OCI-M2 (cell line): ENCODE results near the gene MYRF.

ENCODE experiments used
- DNase-seq: peaks from one replicate; lab custom pipeline; 2025; ENCODE audit not compliant: unreplicated experiment; lab: John Stamatoyannopoulos, UW

MYRF gene

GRCh38 chr11:61752117-61752924 is at the start of gene MYRF:
MYRF (plus strand) TSS chr11:61752636; CDS start chr11:61752745, 109 bp downstream.
- DNase-seq: no peak

GRCh38 chr11:61702701-61703312 is 49.6 kb upstream of the MYRF start:
- no peak for DNase-seq

DNA sequence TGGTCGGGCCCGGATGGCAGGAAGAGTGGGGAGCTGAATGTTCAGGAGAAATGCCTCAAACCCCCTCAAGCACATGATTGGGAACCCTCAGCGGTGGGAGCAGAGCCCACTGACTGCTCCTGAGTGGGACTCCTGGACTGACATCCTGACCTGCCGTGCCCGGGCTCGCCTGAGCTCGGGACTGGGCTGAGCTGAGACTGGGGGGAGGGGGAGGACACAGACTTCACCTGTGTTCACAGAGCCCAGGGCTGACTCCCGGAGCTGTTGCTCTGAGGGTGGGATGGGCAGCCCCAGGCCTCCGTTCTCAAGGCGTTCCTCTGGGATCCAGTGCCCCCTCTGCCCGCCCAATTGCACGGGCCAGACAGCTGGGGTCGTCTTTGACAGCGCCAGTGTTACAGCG is 47.6 kb upstream of the MYRF start:
- no peak for DNase-seq

DNA sequence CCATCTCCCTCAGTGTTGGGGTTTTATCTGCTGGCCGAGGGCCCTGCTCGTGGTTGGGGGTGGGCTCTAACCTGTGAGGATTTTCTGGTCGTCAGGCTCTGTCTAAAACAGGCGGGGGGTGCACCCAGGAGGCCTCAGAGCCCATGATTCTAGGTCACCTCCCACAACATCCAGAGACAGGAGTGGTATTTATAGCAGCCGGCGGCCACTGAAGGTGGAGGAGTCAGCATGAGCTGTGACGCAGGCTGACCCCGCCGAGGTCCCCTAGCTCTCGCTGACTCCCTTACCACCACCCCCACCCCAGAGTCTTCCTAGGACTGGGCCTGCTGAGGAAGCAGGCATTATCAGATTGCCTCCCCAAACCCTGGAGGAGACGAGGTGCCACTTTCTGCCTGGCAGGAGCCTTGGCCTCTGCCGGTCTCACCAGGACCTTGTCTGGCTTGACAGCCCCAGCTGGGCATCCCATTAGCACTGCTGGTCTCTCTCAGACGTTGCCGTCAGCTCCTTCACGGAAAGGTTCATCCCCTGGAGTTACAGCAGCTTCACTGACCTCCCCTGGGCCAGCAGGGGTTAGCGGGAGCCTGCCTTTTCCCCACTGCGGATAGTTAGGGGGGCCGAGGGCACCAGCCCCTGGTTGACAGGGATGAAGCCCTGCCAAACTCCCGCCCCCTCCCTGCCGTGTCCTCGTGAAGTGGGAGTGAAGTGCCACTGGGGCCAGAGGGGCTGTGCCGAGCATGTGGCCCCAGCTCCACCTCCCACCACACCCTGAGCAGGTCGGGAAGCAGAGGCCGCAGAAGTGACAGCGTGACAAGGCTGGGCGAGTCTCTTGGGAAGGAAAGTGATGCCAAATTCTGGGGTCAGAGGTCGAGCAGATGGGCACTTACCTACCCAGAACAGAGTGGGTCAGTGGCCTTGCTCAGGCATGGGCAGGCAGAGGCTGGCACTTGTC is 45.7 kb upstream of the MYRF start:
- DNase-seq: no peak

GRCh38 chr11:61707574-61707973 is 44.9 kb upstream of the MYRF start:
- no peak for DNase-seq

- DNase-seq: no peak
Observed at GRCh38 chr11:61709110-61709509, 43.3 kb upstream of the MYRF start.

GRCh38 chr11:61709572-61709971 is 42.9 kb upstream of the MYRF start:
- no peak for DNase-seq

DNA sequence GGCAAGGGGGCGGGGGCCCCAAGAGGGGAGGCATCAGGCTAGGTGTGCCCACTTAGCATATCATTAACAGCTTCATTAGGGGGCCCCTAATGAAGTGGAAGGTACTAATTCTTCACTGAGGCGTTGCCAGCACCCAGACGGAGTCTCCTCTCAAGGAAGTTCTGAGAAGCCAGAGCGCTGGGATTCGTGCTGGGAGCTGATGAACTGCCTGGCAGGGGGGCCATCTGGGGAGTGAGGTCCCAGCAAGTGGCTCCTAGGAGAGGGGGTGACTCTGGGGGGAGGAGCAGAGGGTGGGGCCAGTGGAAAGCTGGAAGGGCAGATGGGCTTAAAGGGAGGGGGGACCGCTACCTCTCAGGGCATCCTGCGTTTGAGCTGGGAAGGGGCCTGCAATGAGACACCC is 42.4 kb upstream of the MYRF start:
- DNase-seq: no peak

GRCh38 chr11:61711037-61711436 is 41.4 kb upstream of the MYRF start:
- no peak for DNase-seq

GRCh38 chr11:61711498-61711897 is 40.9 kb upstream of the MYRF start:
- no peak for DNase-seq

DNA sequence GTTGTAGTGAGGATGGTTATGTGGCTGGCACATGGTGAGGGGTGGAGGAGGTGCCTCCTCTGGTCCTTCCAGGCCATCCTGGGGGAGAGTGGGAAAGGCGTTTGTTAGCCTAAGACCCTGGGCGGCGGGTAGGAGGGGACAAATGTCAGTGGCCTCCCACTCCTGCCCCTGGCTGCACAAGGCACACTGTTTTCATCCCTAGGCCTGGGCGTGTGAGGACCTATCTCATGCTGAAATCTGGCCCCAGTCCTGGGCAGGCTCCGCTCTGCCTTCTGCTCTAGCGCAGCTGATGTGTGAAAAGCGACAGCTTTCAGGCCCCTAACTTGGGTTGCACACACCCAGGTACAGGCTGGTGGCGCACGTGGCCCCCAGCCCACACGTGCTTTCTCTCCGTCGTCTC is 40.1 kb upstream of the MYRF start:
- no peak for DNase-seq

- no peak for DNase-seq
Observed at GRCh38 chr11:61712846-61713245, 39.6 kb upstream of the MYRF start.

DNA sequence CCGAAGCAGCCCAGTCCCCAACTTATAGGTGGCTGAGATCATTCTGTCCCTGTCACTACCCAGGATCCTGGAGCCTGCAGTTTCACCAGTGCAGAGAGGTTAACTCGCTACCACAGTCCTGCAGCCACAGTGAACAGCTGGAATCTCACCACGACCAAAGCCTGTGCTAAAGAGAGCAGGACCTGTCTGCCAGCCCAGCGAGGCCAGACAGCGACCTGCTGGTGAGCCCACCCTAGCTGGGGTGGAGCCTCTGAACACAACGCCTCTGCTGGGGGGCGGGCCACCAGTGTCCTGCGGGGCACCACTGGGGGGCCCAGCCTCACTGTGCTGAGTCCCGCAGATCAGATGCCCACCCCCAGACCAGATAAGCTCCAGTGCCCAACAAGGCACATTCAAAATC is 39.0 kb upstream of the MYRF start:
- no peak for DNase-seq

DNA sequence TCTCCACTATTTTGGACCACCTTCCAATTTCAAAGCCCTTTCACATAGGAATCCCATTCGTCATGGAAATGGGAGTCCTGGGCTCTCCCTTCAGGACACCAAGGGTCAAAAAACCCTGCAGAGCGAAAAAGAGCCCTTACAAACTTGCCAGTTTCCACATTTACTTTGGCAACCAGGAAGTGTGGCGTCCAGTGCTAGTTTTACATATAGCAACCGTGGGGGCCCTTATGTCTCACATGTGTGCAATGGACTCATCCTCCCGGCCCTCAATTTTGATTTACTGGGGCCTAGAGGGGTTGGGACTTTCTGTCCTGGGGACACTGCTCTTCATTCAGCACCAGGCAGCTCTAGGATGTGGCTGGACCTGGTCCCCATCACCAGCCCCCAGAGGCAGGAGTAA is 38.5 kb upstream of the MYRF start:
- DNase-seq: no peak

GRCh38 chr11:61714316-61714715 is 38.1 kb upstream of the MYRF start:
- no peak for DNase-seq

DNA sequence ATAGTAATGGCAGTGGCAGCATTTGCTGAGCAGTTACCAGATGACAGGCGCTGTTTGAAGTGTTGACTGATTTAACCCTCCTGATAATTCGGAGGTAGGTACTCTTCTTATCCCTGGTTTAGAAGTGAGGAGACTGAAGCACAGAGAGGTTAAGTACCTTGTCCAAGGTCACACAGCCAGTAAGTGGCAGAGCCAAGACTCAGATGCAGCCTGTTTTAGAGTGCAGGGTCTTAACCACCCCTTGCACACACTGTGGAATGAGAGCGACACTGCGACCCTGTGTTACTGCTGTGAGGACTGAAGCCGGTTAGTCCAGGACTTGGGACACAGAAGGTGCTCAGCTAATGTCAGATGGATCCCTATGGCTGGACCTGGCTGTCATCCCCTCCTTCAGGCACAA is 37.5 kb upstream of the MYRF start:
- DNase-seq: no peak

- DNase-seq: no peak
Observed at GRCh38 chr11:61715867-61716266, 36.6 kb upstream of the MYRF start.

- DNase-seq: no peak
Observed at GRCh38 chr11:61716478-61717285, 35.8 kb upstream of the MYRF start.

DNA sequence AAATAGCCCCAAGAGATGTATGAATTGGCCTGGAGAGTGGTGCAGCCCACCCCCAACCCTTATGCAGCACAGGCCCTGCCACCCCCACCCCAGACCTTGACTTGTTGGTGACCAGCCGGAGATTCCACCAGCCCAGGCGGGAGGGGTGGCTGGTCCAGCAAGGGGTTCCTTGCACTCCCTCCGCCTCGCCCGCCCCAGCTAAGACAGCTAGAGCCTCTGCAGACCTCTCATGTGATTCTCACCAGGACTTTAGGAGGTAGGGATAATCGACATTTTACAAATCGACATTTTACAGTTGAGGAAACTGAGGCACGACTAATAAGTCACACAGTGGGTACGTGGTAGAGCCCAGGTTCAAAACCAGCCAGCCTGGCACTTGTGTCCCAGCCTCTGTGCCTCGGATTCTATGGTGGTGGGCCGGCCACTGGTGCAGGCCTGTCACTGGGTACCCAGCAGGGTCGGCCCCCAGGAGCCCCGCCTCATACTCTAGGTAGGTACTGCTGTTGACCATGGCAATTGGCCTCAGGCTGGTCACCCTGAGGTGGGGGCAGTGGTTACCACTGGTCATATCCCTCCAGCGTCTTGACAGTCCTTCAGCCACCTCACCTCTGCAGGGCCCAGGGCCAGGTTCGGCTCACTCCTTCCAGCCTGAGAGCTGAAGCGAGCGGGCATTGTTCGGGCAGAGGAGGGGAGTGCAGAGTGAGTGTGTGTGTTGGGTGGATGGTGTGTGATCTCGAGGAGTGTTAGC is 35.0 kb upstream of the MYRF start:
- DNase-seq: no peak

- DNase-seq: no peak
Observed at GRCh38 chr11:61718046-61718531, 34.3 kb upstream of the MYRF start.
